Panc1 (cell line): ENCODE data around the gene NKRF.

Source experiments
- CTCF ChIP-seq: fragments of 450-650 bp; IDR thresholded peaks from 2 replicates; pipeline ENCODE4 v1.5.1; 2017; ENCODE audit warnings: mild to moderate bottlenecking
- POLR2AphosphoS5 ChIP-seq: IDR thresholded peaks from 2 replicates; pipeline ENCODE4 v1.6.1; 2012; ENCODE audit warnings: mild to moderate bottlenecking, low read depth, low read length, moderate library complexity
- REST ChIP-seq, 2 experiments: IDR thresholded peaks; 2 replicates each; pipeline ENCODE4 v1.6.1; 2011 to 2012; ENCODE audit warnings: low read depth in 2 of 2, control low read depth in 1 of 2, low read length in 1 of 2, mild to moderate bottlenecking in 1 of 2, moderate library complexity in 1 of 2; ENCODE audit not compliant: insufficient read depth in 1 of 2
- SIN3A ChIP-seq: IDR thresholded peaks from 2 replicates; pipeline ENCODE4 v1.6.1; 2012; ENCODE audit warnings: low read depth, mild to moderate bottlenecking, low read length, moderate library complexity, borderline replicate concordance; ENCODE audit not compliant: insufficient read depth
- TCF7L2 ChIP-seq: IDR thresholded peaks from 2 replicates; pipeline ENCODE4 v1.6.1; 2011; ENCODE audit warnings: mild to moderate bottlenecking, low read depth, low read length, inconsistent platforms

GRCh38 chrX:119643696-119644095 lies 37.5 kb upstream of the NKRF start:
- TF ChIP-seq CTCF, result no peak
- TF ChIP-seq REST (IDR thresholded peaks at IDR 0.05; ENCODE audit: insufficient read depth in 1 of 2, low read depth in 2 of 2, low read length in 1 of 2), result no peak
- no peak for TF ChIP-seq SIN3A
- TF ChIP-seq POLR2AphosphoS5, result no peak
- TF ChIP-seq TCF7L2, result no peak
